ENCODE measurements around the gene PCBP2.
"Not testable (repeated sequence)": the region's sequence is repeated elsewhere in the genome, so short reads cannot be mapped to it uniquely, and the experiment has no call there.

PCBP2 gene

DNA sequence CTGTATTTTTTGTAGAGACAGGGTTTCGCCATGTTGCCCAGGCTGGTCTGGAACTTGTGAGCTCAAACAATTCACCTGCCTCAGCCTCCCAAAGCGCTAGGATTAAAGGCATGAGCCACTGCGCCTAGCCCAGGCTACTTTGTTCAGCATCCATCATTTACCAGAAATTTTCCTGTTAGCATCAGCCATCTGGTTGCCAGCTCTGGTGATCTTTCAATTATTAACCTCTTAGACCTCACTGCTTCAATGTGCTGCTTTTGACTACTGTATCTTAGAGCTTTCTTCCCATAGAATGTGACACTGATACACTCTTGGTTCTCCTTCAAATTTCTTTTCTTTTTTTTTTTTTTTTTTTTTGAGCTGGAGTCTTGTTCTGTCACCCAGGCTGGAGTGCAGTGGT, 33.7 kb upstream of the PCBP2 start:
- Histone ChIP-seq H3K4me3 (no peak overlapping the region), H3K27me3 (peaks cover 0 to 47% (median 8%) of the 10 kb centered on the region in 11 experiments; a peak in 12 of 22 replicates), H3K27ac (peak overlapping the region in 6 of 11 experiments; percentile 19 to 57 (median 54); a peak in 8 of 22 replicates), H3K9ac (0 out of 22 replicates have a peak overlapping the region, but pooled peaks of 1 of the 11 experiments have one; percentile 3), H4K20me1 (peaks cover 0 to 50% (median 16%) of the 10 kb centered on the region in 11 experiments; a peak in 13 of 22 replicates), H3K4me2 (peak overlapping the region; percentile 76 to 93 (median 86)), H3K36me3 (peaks cover 6 to 20% (median 11%) of the 10 kb centered on the region in 11 experiments; a peak in 14 of 22 replicates), H3K9me3 (replicated peaks in 1 of 11) (no peaks in the 10 kb centered on the region), H3K4me1 (peaks cover 57 to 84% (median 71%) of the 10 kb centered on the region in 10 experiments)
- no peak for TF ChIP-seq Cebpa-rat (IDR thresholded peaks at IDR 0.05)

DNA sequence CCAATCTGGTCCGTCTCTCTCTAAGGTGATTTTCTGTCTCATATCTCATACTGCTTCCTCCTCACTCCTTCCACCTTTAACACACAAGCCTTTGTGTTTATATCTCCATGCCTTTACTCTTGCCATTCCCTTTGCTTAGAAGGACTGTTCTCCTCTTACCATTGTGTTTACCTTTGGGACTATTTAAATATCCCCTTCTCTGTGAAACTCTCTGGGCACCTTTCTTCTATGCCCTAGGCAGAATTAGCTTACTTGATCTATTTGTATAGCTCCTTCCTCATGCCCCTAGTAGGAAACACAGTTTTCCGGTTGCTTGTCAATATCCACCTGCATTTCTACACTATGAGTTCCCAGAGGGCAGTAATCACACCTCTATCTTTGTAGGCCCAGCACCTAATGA, 32.1 kb upstream of the PCBP2 start:
- Histone ChIP-seq H3K27me3 (peaks cover 0 to 44% (median 8%) of the 10 kb centered on the region in 11 experiments; a peak in 12 of 22 replicates), H3K9me3 (replicated peaks in 1 of 11) (no peaks in the 10 kb centered on the region), H3K9ac (no peak overlapping the region), H3K4me3 (no peak overlapping the region), H3K4me2 (peak overlapping the region in 9 of 11 experiments; percentile 15 to 93 (median 86); a peak in 17 of 22 replicates), H3K36me3 (peaks cover 0 to 7% (median 0%) of the 10 kb centered on the region in 11 experiments; a peak in 6 of 22 replicates), H3K27ac (no peak overlapping the region), H3K4me1 (peaks cover 54 to 71% (median 66%) of the 10 kb centered on the region in 10 experiments), H4K20me1 (peaks cover 0 to 34% (median 14%) of the 10 kb centered on the region in 11 experiments; a peak in 13 of 22 replicates)
- TF ChIP-seq Cebpa-rat (IDR thresholded peaks at IDR 0.05) = no peak

- not testable (repeated sequence) for H3K27ac ChIP-seq; H3K9ac ChIP-seq; H4K20me1 ChIP-seq; H3K4me2 ChIP-seq; H3K36me3 ChIP-seq; H3K4me3 ChIP-seq; H3K9me3 ChIP-seq (replicated peaks in 1 of 11)
- H3K27me3 ChIP-seq = peaks cover 0 to 39% (median 8%) of the 10 kb centered on the region in 11 experiments; a peak in 12 of 22 replicates
- peaks cover 29 to 46% (median 43%) of the 10 kb centered on the region in 10 experiments for H3K4me1 ChIP-seq
Observed at GRCh38 chr12:53422247-53422646, 29.7 kb upstream of the PCBP2 start.

- Histone ChIP-seq H3K4me3 (no peak within 1 kb of the TSS), H3K27ac (no peak within 1 kb of the TSS), H4K20me1 (0 out of 22 replicates have a peak, but pooled peaks cover 0 to 4% (median 0%) of the 10 kb centered on the region in 11 experiments), H3K27me3 (peaks cover 0 to 31% (median 8%) of the 10 kb centered on the region in 11 experiments; a peak in 12 of 22 replicates), H3K4me2 (no peak within 1 kb of the TSS), H3K4me1 (peaks cover 16 to 33% (median 29%) of the 10 kb centered on the region in 10 experiments), H3K36me3 (no peaks in the 10 kb centered on the region), H3K9me3 (replicated peaks in 1 of 11) (no peaks in the 10 kb centered on the region), H3K9ac (no peak within 1 kb of the TSS)
- TF ChIP-seq Cebpa-rat (IDR thresholded peaks at IDR 0.05) = no peak
Observed at GRCh38 chr12:53423597-53423996, 28.3 kb upstream of the PCBP2 start, which contains the start of gene AMHR2. Gene AMHR2, plus strand, starts transcription at chr12:53423855. Its CDS starts 80 bp downstream, at chr12:53423935.

DNA sequence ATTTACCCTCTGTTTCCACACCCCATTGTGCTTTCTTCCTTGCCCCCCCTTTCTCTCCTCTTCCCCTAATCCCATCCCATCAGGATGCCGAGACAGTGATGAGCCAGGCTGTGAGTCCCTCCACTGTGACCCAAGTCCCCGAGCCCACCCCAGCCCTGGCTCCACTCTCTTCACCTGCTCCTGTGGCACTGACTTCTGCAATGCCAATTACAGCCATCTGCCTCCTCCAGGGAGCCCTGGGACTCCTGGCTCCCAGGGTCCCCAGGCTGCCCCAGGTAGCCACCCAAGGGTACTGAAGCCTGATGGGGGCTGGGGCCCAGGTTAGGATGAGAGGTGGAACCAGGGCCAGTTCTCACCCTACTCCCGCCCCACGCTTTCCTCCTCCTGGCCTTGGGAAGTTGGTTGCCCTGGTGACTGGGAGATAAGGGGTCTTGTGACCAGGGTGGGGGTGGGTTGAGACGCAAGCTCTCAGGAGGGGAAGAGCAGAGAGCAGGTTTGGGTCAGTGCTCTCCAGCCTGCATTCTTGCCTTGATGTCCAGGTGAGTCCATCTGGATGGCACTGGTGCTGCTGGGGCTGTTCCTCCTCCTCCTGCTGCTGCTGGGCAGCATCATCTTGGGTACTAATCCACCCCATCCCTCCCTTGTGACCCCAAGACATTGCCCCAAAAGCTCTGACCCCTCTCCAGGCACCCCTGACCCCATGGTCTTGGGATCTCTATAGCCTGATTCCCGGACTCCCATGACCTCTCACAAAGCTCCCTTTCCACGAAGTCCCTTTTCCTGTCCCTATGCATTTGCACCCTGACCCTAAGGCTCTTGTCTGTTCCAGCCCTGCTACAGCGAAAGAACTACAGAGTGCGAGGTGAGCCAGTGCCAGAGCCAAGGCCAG, 27.0 kb upstream of the PCBP2 start:
- no peak overlapping the region for H3K4me3 ChIP-seq
- H3K9me3 ChIP-seq (replicated peaks in 1 of 11) = no peaks in the 10 kb centered on the region
- H4K20me1 ChIP-seq = no peaks in the 10 kb centered on the region
- H3K36me3 ChIP-seq = no peaks in the 10 kb centered on the region
- peaks cover 0 to 19% (median 5%) of the 10 kb centered on the region in 11 experiments; a peak in 10 of 22 replicates for H3K27me3 ChIP-seq
- no peak for TF ChIP-seq Cebpa-rat (IDR thresholded peaks at IDR 0.05)
- H3K27ac ChIP-seq = no peak overlapping the region
- peaks cover 11 to 20% (median 16%) of the 10 kb centered on the region in 10 experiments; a peak in 19 of 20 replicates for H3K4me1 ChIP-seq
- no peak overlapping the region for H3K9ac ChIP-seq
- H3K4me2 ChIP-seq = no peak overlapping the region

DNA sequence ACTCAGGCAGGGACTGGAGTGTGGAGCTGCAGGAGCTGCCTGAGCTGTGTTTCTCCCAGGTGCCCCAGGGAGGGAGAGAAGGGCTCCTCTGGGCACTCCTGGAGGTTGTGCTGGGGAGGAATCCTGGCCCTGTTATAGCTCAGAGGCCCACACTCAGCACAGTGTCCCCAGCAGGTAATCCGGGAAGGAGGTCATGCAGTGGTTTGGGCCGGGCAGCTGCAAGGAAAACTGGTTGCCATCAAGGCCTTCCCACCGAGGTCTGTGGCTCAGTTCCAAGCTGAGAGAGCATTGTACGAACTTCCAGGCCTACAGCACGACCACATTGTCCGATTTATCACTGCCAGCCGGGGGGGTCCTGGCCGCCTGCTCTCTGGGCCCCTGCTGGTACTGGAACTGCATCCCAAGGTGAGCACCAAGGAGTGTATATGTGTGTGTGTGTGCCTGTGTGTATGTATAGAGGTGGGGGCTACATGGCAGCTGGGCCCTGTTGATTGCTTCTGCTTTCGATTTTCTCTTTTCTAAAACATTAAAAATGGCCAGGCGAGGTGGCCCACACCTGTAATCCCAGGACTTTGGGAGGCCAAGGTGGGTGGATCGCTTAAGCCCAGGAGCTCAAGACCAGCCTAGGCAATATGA, 26.3 kb upstream of the PCBP2 start:
- H3K4me3 ChIP-seq = no peak overlapping the region
- no peaks in the 10 kb centered on the region for H4K20me1 ChIP-seq
- H3K4me1 ChIP-seq = peaks cover 9 to 12% (median 9%) of the 10 kb centered on the region in 10 experiments; a peak in 19 of 20 replicates
- no peaks in the 10 kb centered on the region for H3K36me3 ChIP-seq
- no peak overlapping the region for H3K9ac ChIP-seq
- H3K27ac ChIP-seq = no peak overlapping the region
- no peaks in the 10 kb centered on the region for H3K9me3 ChIP-seq (replicated peaks in 1 of 11)
- no peak for TF ChIP-seq Cebpa-rat (IDR thresholded peaks at IDR 0.05)
- no peak overlapping the region for H3K4me2 ChIP-seq
- H3K27me3 ChIP-seq = peaks cover 0 to 11% (median 1%) of the 10 kb centered on the region in 11 experiments; a peak in 10 of 22 replicates

- Histone ChIP-seq H4K20me1 (no peaks in the 10 kb centered on the region), H3K27ac (no peak overlapping the region), H3K9ac (no peak overlapping the region), H3K36me3 (no peaks in the 10 kb centered on the region), H3K27me3 (peaks cover 0 to 3% (median 0%) of the 10 kb centered on the region in 11 experiments; a peak in 1 of 22 replicates), H3K4me2 (no peak overlapping the region), H3K4me1 (peaks cover 0 to 4% (median 0%) of the 10 kb centered on the region in 10 experiments; a peak in 2 of 20 replicates), H3K4me3 (no peak overlapping the region), H3K9me3 (replicated peaks in 1 of 11) (no peaks in the 10 kb centered on the region)
- TF ChIP-seq Cebpa-rat (IDR thresholded peaks at IDR 0.05) = no peak
Observed at GRCh38 chr12:53427905-53428594, 23.9 kb upstream of the PCBP2 start.

DNA sequence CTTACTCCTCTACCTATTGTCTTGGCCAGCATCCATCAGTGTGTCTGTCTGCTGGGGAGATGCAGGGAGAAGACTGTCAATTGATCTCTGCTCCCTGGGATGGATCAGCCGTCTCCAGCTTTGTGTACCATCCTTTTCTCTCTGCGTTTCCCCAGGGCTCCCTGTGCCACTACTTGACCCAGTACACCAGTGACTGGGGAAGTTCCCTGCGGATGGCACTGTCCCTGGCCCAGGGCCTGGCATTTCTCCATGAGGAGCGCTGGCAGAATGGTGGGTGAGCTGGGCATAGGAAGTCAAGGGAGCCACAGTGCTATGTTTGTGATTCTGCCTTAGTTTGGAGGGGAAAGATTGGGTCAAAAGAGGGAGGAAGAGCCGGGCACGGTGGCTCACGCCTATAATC, 23.2 kb upstream of the PCBP2 start:
- peaks cover 0 to 3% (median 0%) of the 10 kb centered on the region in 11 experiments; a peak in 1 of 22 replicates for H3K27me3 ChIP-seq
- H3K4me3 ChIP-seq = no peak overlapping the region
- no peak overlapping the region for H3K9ac ChIP-seq
- H3K9me3 ChIP-seq (replicated peaks in 1 of 11) = no peaks in the 10 kb centered on the region
- H3K27ac ChIP-seq = no peak overlapping the region
- H3K4me2 ChIP-seq = no peak overlapping the region
- no peaks in the 10 kb centered on the region for H4K20me1 ChIP-seq
- H3K4me1 ChIP-seq = peaks cover 0 to 7% (median 0%) of the 10 kb centered on the region in 10 experiments; a peak in 2 of 20 replicates
- no peaks in the 10 kb centered on the region for H3K36me3 ChIP-seq
- TF ChIP-seq Cebpa-rat (IDR thresholded peaks at IDR 0.05) = no peak
